ENCODE measurements around the gene ARHGAP22.

Gene ARHGAP22

DNA sequence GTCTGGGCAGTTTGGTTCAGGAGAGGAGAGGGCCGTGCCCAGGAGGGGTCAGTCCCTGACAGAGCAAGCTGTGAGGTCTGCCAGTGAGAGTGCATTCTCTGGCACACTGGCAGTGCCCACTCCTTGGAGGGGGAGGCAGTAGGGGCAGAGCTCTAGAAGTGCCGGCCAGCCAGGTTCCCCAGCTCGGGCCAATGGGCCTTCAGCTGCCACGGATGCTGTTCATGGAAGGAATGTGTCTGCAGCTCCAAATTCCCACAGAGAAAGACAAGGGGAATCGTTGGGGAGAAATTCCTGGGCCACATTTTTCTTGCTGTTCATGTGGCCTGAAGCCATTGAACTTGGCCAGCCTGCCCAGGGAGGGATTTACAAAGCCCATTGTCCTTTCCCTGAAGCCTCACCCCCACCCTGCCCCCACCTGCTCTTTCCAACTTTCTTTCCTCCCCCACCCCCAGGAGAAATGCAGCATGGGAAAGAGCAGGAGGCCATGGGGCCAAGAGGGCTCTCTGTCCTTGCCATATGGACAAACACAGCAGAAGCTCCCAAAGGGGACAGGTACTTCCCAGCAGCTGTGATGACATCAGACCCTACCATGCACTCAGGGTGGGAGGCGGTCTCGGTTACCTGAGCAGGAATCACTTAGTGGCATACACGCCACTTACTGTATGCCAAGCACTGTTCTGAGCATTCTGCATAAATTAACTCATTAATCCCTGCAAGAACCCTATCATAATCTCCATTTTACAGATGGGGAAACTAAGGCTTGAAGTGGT, 70.7 kb downstream of the ARHGAP22 start:
- Histone ChIP-seq H3K4me2 (ENCODE audit: low read depth, low read length) (no peak overlapping the region), H3K36me3 (replicated peaks; ENCODE audit: insufficient read depth, low read length) (no peaks in the 10 kb centered on the region), H3K9ac (ENCODE audit: low read length) (no peak overlapping the region), H3K27ac (ENCODE audit: low read length) (no peak overlapping the region), H2AFZ (ENCODE audit: low read length) (no peak overlapping the region), H3K27me3 (replicated peaks; ENCODE audit: insufficient read depth, low read length) (no peaks in the 10 kb centered on the region), H3K9me2 (replicated peaks; ENCODE audit: insufficient read depth, low read length) (no peaks in the 10 kb centered on the region), H3K79me2 (ENCODE audit: low read length) (no peaks in the 10 kb centered on the region), H3K9me3 (replicated peaks; ENCODE audit: insufficient read depth, low read length) (no peaks in the 10 kb centered on the region), H3F3A (ENCODE audit: insufficient read depth, low read length) (no peaks in the 10 kb centered on the region), H3K4me1 (ENCODE audit: low read length) (peaks cover 12% of the 10 kb centered on the region), H3K4me3 (ENCODE audit: low read length) (no peak overlapping the region), H4K20me1 (ENCODE audit: insufficient read depth, low read length) (no peaks in the 10 kb centered on the region)
- DNase-seq, result no peak
- TF ChIP-seq EZH2phosphoT487 (IDR thresholded peaks at IDR 0.05; ENCODE audit: low read length) (no peak), CTCF (IDR thresholded peaks at IDR 0.05; ENCODE audit: low read length) (no peak), EZH2 (optimal IDR thresholded peaks at IDR 0.05; ENCODE audit: low read depth, low read length) (no peak)

DNA sequence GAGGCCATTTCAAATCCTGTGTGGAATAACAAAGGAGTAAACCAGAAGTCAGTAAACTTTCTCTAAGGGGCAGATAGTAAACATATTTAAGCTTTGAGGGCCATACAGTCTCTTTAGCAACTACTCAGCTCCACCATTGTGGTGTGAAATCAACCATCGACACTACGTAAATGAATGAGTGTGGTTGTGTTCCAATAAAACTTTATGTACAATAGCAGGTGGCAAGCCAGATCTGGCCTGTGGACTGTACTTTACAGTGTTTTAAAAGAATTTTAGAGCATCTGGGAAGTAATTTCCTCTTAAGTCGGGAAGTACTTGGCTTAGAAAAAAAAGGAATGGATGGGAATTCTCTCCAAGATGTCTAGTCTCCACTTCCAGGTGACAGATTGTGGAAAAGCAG, 71.3 kb downstream of the ARHGAP22 start:
- Histone ChIP-seq H3K27me3 (replicated peaks; ENCODE audit: insufficient read depth, low read length) (no peaks in the 10 kb centered on the region), H2AFZ (ENCODE audit: low read length) (no peak overlapping the region), H3K4me3 (ENCODE audit: low read length) (no peak overlapping the region), H3K9me3 (replicated peaks; ENCODE audit: insufficient read depth, low read length) (no peaks in the 10 kb centered on the region), H3K4me2 (ENCODE audit: low read depth, low read length) (no peak overlapping the region), H3K27ac (ENCODE audit: low read length) (no peak overlapping the region), H3K9ac (ENCODE audit: low read length) (no peak overlapping the region), H3K4me1 (ENCODE audit: low read length) (peaks cover 12% of the 10 kb centered on the region), H3F3A (ENCODE audit: insufficient read depth, low read length) (no peaks in the 10 kb centered on the region), H4K20me1 (ENCODE audit: insufficient read depth, low read length) (no peaks in the 10 kb centered on the region), H3K9me2 (replicated peaks; ENCODE audit: insufficient read depth, low read length) (no peaks in the 10 kb centered on the region), H3K79me2 (ENCODE audit: low read length) (no peaks in the 10 kb centered on the region), H3K36me3 (replicated peaks; ENCODE audit: insufficient read depth, low read length) (no peaks in the 10 kb centered on the region)
- TF ChIP-seq EZH2 (optimal IDR thresholded peaks at IDR 0.05; ENCODE audit: low read depth, low read length) (no peak), CTCF (IDR thresholded peaks at IDR 0.05; ENCODE audit: low read length) (no peak), EZH2phosphoT487 (IDR thresholded peaks at IDR 0.05; ENCODE audit: low read length) (no peak)
- DNase-seq, result no peak

DNA sequence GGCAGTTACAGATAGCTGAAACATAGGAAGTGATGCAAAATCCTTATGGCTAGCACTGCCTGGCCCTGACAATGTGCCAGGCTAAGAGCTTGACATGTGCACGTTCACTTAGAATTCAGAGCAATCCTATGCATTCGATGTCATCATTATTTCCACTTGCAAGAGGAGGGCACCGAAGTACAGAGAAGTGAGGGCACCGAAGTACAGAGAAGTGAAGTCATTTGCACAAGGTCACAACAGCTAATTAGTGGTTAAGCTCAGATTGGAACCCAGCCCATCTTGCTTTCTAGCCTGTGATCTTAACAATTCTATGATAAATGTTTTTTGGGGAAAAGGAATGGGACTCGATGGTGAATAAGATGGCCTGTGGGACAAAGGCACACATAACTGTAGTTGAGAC, 73.4 kb downstream of the ARHGAP22 start:
- Histone ChIP-seq H3K9me3 (replicated peaks; ENCODE audit: insufficient read depth, low read length) (no peaks in the 10 kb centered on the region), H3F3A (ENCODE audit: insufficient read depth, low read length) (no peaks in the 10 kb centered on the region), H3K4me2 (ENCODE audit: low read depth, low read length) (no peak overlapping the region), H3K4me3 (ENCODE audit: low read length) (no peak overlapping the region), H3K36me3 (replicated peaks; ENCODE audit: insufficient read depth, low read length) (no peaks in the 10 kb centered on the region), H2AFZ (ENCODE audit: low read length) (no peak overlapping the region), H4K20me1 (ENCODE audit: insufficient read depth, low read length) (no peaks in the 10 kb centered on the region), H3K27me3 (replicated peaks; ENCODE audit: insufficient read depth, low read length) (no peaks in the 10 kb centered on the region), H3K27ac (ENCODE audit: low read length) (no peak overlapping the region), H3K79me2 (ENCODE audit: low read length) (no peaks in the 10 kb centered on the region), H3K9me2 (replicated peaks; ENCODE audit: insufficient read depth, low read length) (no peaks in the 10 kb centered on the region), H3K9ac (ENCODE audit: low read length) (no peak overlapping the region), H3K4me1 (ENCODE audit: low read length) (peaks cover 12% of the 10 kb centered on the region)
- no peak for DNase-seq
- TF ChIP-seq EZH2 (optimal IDR thresholded peaks at IDR 0.05; ENCODE audit: low read depth, low read length), result no peak
- no peak for TF ChIP-seq EZH2phosphoT487 (IDR thresholded peaks at IDR 0.05; ENCODE audit: low read length)
- TF ChIP-seq CTCF (IDR thresholded peaks at IDR 0.05; ENCODE audit: low read length), result no peak

All from MM.1S (cell line).